Measurements from ENCODE around the gene BEX2. TPM values are rescaled to one million over a fixed set of nuclear protein-coding genes. Genes with fewer than 3 reads are reported as not detected.
"Not testable (repeated sequence)": the region's sequence is repeated elsewhere in the genome, so short reads cannot be mapped to it uniquely, and the experiment has no call there.

The BEX2 gene
- total and polyA plus RNA-seq, 9 of the 15 experiments (the other 6 are each of a cell fraction or from before 2014, with no cell fraction given): 5.4 to 18.0 (median 8.3) TPM

GRCh38 chrX:103360092-103360491 lies 49.3 kb upstream of the BEX2 start (continued):
- TF ChIP-seq ZHX1 (conservative IDR thresholded peaks at IDR 0.05; ENCODE audit: low read length) (no peak), RBM17 (IDR thresholded peaks at IDR 0.05; ENCODE audit: borderline replicate concordance, low read depth, low read length) (no peak)

- peaks cover 18% of the 10 kb centered on the region for H3K79me2 ChIP-seq (ENCODE audit: control insufficient read depth, insufficient read depth, low read length)
- in situ Hi-C loops (cut with MboI); H3K36me3 ChIP-seq (ENCODE audit: control insufficient read depth, insufficient read depth, low read length); DNase-seq (ENCODE audit: extremely low read depth in 1 of 4, low spot score in 3 of 4); CTCF ChIA-PET (ENCODE audit: low intra/inter-chr PET ratio); H3K9me3 ChIP-seq (replicated peaks; ENCODE audit: control insufficient read depth, insufficient read depth, low read depth, low read length); H4K20me1 ChIP-seq (replicated peaks; ENCODE audit: control insufficient read depth, insufficient read depth, low read length); H3K27me3 ChIP-seq (ENCODE audit: control insufficient read depth in 2 of 2, insufficient read depth in 2 of 2, low read length in 2 of 2); BruUV-seq (replicated peaks); H2AFZ ChIP-seq (ENCODE audit: low read depth, low read length); ATAC-seq; H3K9ac ChIP-seq (ENCODE audit: insufficient read depth in 1 of 2, low read depth in 2 of 2, low read length in 2 of 2); H3K4me3 ChIP-seq; FAIRE-seq; H3K9me1 ChIP-seq (ENCODE audit: control insufficient read depth, insufficient read depth, low read length); H3K4me2 ChIP-seq (ENCODE audit: insufficient read depth, low read length); intact Hi-C loops (cut with micrococcal nuclease); H3K4me1 ChIP-seq (replicated peaks in 1 of 2; ENCODE audit: control insufficient read depth in 2 of 2, insufficient read depth in 2 of 2, low read length in 2 of 2); H3K27ac ChIP-seq (ENCODE audit: extremely low read depth, low read depth, low read length): not testable (repeated sequence)
- POLR2A ChIA-PET: interaction anchor here (1.0 kb wide), 1 partner anchor 29 kb away, joined by 4 read pairs; no protein-coding TSS in a partner anchor
- 65% methylated on average over 3 of the region's 3 CpGs for WGBS (ENCODE audit: insufficient coverage, low coverage, missing lambda C conversion rate)
- 0 out of 2 replicates have a peak, but pooled peaks have one; percentile 22 for TF ChIP-seq MTA1 (IDR thresholded peaks at IDR 0.05; ENCODE audit: borderline replicate concordance)
- peak; percentile 98 for TF ChIP-seq DACH1 (IDR thresholded peaks at IDR 0.05; ENCODE audit: partially characterized antibody)
- TF ChIP-seq GATAD2B (IDR thresholded peaks at IDR 0.05; ENCODE audit: borderline replicate concordance): peak; percentile 59
- TF ChIP-seq ZBTB2 (IDR thresholded peaks at IDR 0.05): peak; percentile 28; the same call in 1 of the 2 replicates
Measured at GRCh38 chrX:103359605-103360004, 48.8 kb upstream of the BEX2 start.
